Heart right ventricle (tissue), 16 donors: ENCODE measurements around the gene KRTAP23-1. TPM values are rescaled to one million over a fixed set of nuclear protein-coding genes. Genes with fewer than 3 reads are reported as not detected.

ENCODE experiments used
- ATAC-seq, 8 donors: fragments of 200-7000 bp; cut with Tn5 transposase; one replicate each; pipeline ENCODE4 v1.9.1; 2020; ENCODE audit warnings: mild to moderate bottlenecking in 8 of 8, moderate library complexity in 8 of 8, moderate number of reproducible peaks in 1 of 8
- DNase-seq, 2 donors: peaks; one replicate each; pipeline ENCODE4 v3.0.0-alpha.2; 2020
- H3K27ac ChIP-seq, 10 donors: fragments of 200-600 bp; sonication (generic) in 2 of 10; one replicate each; pipeline versions ENCODE4 v1.5.0 to v1.8.0; 2020 to 2022; ENCODE audit warnings: mild to moderate bottlenecking in 3 of 10
- H3K27me3 ChIP-seq, 7 donors: fragments of 200-600 bp; one replicate each; pipeline ENCODE4 v1.8.0; 2021 to 2022; ENCODE audit warnings: mild to moderate bottlenecking in 2 of 7
- H3K36me3 ChIP-seq, 9 donors: fragments of 200-600 bp; sonication (generic) in 1 of 9; one replicate each; pipeline versions ENCODE4 v1.5.0 to v1.8.0; 2020 to 2022; ENCODE audit warnings: mild to moderate bottlenecking in 2 of 9
- H3K4me1 ChIP-seq, 9 donors: fragments of 200-600 bp; sonication (generic) in 1 of 9; one replicate each; pipeline versions ENCODE4 v1.5.0 to v1.8.0; 2020 to 2022; ENCODE audit warnings: mild to moderate bottlenecking in 4 of 9
- H3K4me3 ChIP-seq, 10 donors: fragments of 200-600 bp; sonication (generic) in 2 of 10; one replicate each; pipeline versions ENCODE4 v1.5.0 to v1.8.0; 2020 to 2022; ENCODE audit warnings: mild to moderate bottlenecking in 7 of 10, moderate library complexity in 2 of 10
- H3K9me3 ChIP-seq, 11 donors: fragments of 200-600 bp in 10 of 11; sonication (generic) in 2 of 11; one replicate each; pipeline versions ENCODE4 v1.5.0 to v1.8.0; 2013 to 2022; ENCODE audit warnings: mild to moderate bottlenecking in 2 of 11, control low read depth in 1 of 11, moderate library complexity in 1 of 11
- WGBS, 2 donors: extraction: QIAGEN DNeasy Blood & Tissue Kit; methylation state at CpG; one replicate each; pipeline ENCODE4 v1.1.7; 2013; ENCODE audit warnings: inconsistent platforms in 1 of 2; 5-methylcytosine and 5-hydroxymethylcytosine counted together
- intact Hi-C, 10 donors: fragments of 100-400 bp; cut with DNase I; formaldehyde crosslinking; loops; one replicate each; pipeline versions ENCODE4 v1.11.1 to v1.14.2; 2022
- microRNA-seq, 2 donors: library from miRNA; unstranded; fragments of <30 nt; microRNA quantifications; one replicate each; pipeline ENCODE4 v1.2.0, GENCODE V29; 2021
- polyA plus RNA-seq, 2 donors: library from polyadenylated mRNA; stranded (reverse); fragments of 200-250 nt; gene quantifications; one replicate each; pipeline ENCODE4 v1.2.3, GENCODE V29; 2013
- total RNA-seq, 10 donors: library from RNA; stranded (reverse); fragmentation: NEBNext Ultra II Directional in 3 of 10; extraction: Animal tissue kit (Norgen Biotek cat#: 25700) in 3 of 10; gene quantifications; one replicate each; pipeline versions ENCODE4 v1.2.1 to v1.2.4, GENCODE V29; 2021 to 2023
- TF ChIP-seq, protein P1 (sequence below), 9 donors: fragments of 200-600 bp; sonication (generic) in 2 of 9; IDR thresholded peaks; one replicate each; pipeline versions ENCODE4 v1.5.0 to v1.8.0; 2021 to 2022; ENCODE audit warnings: antibody characterized with exemption in 9 of 9, mild to moderate bottlenecking in 5 of 9, moderate library complexity in 1 of 9
- donor health status: Arrhythmogenic right ventricular cardiomyopathy.
- donor health status: ischemic (EF 13 %, LVEDD 7.1; RV severe dilation, severe dysfunction).
- donor health status: healthy with polysubstance abuse.
- donor health status: DM: no; HTN: yes; CAD: no.
- donor health status: DM: no; HTN: no; CAD: no.
- donor health status: ischemic (EF 25% LVEDD 6.9; RV normal size, moderate dysfunction).
- donor health status: ischemic (EF 25% LVEDD 5.7; RV mildly dilated, moderate dysfunction).
- donor health status: healthy.
- donor health status: DM: yes; HTN: yes; CAD: no.
- donor health status: Ischemic cardiomyopathy.
- donor health status: ischemic (EF 35%, LVEDD 5.7; RV mildly dilated, moderate dysfunction).
- donor health status: nonischemic (EF 11% LVEDD 7.7; RV severe dilation, severe dysfunction).
- donor health status: DM: yes; HTN: yes; CAD: no.
- donor health status: PGD.
- donor health status: ischemic (EF 29% LVEDD 5.4; RV normal size, mild dysfunction).
- donor health status: nonischemic (EF 23%, LVEDD 6.1; RV moderate dilation, normal function).

KRTAP23-1 gene
- total and polyA plus RNA-seq, 12 donors = not detected

DNA sequence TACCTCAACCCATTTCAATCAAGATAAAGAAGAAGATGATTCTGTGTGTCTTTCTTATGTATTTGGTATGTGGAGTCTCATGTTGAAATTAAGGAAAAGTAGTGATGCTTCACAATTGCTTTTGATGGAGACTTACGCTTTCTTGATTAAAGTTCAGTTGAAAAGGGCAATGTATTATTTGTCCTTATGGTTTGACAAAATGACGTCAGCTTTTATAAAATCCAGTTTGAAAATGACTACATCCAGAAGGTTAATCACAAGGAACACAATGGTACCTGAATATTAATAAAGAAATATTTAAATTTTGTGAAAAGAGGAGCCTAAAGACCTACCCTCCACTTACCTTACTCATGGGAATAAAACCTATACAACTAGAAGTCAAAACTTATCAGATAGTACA is 32.7 kb downstream of the KRTAP23-1 start:
- TF ChIP-seq, protein P1, sequence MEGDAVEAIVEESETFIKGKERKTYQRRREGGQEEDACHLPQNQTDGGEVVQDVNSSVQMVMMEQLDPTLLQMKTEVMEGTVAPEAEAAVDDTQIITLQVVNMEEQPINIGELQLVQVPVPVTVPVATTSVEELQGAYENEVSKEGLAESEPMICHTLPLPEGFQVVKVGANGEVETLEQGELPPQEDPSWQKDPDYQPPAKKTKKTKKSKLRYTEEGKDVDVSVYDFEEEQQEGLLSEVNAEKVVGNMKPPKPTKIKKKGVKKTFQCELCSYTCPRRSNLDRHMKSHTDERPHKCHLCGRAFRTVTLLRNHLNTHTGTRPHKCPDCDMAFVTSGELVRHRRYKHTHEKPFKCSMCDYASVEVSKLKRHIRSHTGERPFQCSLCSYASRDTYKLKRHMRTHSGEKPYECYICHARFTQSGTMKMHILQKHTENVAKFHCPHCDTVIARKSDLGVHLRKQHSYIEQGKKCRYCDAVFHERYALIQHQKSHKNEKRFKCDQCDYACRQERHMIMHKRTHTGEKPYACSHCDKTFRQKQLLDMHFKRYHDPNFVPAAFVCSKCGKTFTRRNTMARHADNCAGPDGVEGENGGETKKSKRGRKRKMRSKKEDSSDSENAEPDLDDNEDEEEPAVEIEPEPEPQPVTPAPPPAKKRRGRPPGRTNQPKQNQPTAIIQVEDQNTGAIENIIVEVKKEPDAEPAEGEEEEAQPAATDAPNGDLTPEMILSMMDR (IDR thresholded peaks at IDR 0.05) = no peak
- H3K27me3 ChIP-seq = no peaks in the 10 kb centered on the region
- intact Hi-C loops = no loop called here
- ATAC-seq = no peak
- 85 to 91% methylated on average over 2 of the region's 2 CpGs for WGBS, 2 donors
- no peak overlapping the region for H3K4me3 ChIP-seq
- no peak for DNase-seq
- H3K9me3 ChIP-seq = no peaks in the 10 kb centered on the region
- H3K27ac ChIP-seq = no peak overlapping the region
- no peaks in the 10 kb centered on the region for H3K36me3 ChIP-seq
- H3K4me1 ChIP-seq = no peaks in the 10 kb centered on the region

DNA sequence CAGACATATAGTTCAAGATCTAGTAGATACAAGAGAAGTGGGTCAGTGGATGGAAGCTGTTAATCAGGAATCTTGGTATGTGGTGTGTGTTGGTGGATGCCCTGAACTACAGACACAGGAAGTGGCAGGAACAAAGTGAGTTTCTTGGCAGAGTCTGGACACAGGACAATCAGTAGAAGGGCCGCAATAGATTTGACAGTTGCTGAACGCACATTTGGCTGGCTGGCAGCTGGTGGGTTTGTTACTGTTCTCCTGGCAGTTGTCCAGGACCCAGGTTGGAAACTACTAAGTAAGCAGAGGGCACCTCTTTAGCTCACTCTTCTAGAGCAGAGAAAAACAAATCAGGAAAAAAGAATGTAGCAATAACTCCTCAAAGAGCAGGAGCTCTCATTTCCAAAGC is 41.5 kb downstream of the KRTAP23-1 start:
- DNase-seq (no peak), ATAC-seq (no peak)
- H3K36me3 ChIP-seq = no peaks in the 10 kb centered on the region
- 34 to 35% methylated on average over 2 of the region's 2 CpGs for WGBS, 2 donors
- TF ChIP-seq, protein P1 (IDR thresholded peaks at IDR 0.05) = no peak
- no peaks in the 10 kb centered on the region for H3K27me3 ChIP-seq
- H3K4me1 ChIP-seq = no peaks in the 10 kb centered on the region
- peaks cover 0 to 8% (median 0%) of the 10 kb centered on the region in 11 donors for H3K9me3 ChIP-seq
- H3K4me3 ChIP-seq = no peak overlapping the region
- intact Hi-C loops = no loop called here
- H3K27ac ChIP-seq = no peak overlapping the region

DNA sequence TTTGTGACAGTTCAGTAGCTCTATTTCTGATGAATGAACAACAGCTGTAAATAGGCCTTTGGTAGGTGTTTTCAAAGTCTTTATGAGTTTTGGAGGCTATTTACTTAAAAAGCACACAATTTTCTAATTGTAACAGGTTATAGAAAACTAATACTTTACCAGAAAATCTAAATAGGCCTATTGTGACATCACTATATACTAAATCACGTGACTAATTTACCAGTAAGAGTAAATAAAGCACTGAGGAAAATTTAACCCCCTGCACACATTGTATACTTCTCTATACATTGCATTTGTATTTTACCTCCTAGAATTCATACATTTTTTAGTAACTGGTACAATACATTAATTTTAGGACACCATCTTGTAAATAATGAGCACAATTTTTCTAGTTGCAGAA is 43.3 kb downstream of the KRTAP23-1 start:
- no peaks in the 10 kb centered on the region for H3K36me3 ChIP-seq
- whole genome bisulfite sequencing, 2 donors = 46 to 63% methylated on average over 1 of the region's 1 CpG
- intact Hi-C loops = no loop called here

More for the DNA sequence above, 43.3 kb downstream of the KRTAP23-1 start:
- Histone ChIP-seq H3K4me1 (no peaks in the 10 kb centered on the region), H3K27ac (no peak overlapping the region), H3K4me3 (no peak overlapping the region), H3K27me3 (no peaks in the 10 kb centered on the region), H3K9me3 (peaks cover 0 to 25% (median 2%) of the 10 kb centered on the region in 11 donors)
- DNase-seq = no peak
- TF ChIP-seq, protein P1 (IDR thresholded peaks at IDR 0.05) = no peak
- no peak for ATAC-seq

Small RNA genes within 50 kb of the gene (microRNA-seq; reads per million reads assigned to microRNA genes)
- gene MIR4327 = 0 reads per million in 2 donors

Other genes starting within 250 kb of the KRTAP23-1 start
- gene CLDN17, start 181.8 kb downstream of the KRTAP23-1 start, total RNA-seq = not detected
- not detected for gene CLDN17, start 181.8 kb downstream of the KRTAP23-1 start, polyA plus RNA-seq
- gene CLDN8, start 132.5 kb downstream of the KRTAP23-1 start, total RNA-seq = not detected
- gene CLDN8, start 132.5 kb downstream of the KRTAP23-1 start, polyA plus RNA-seq = not detected
- gene KRTAP24-1, start 65.7 kb downstream of the KRTAP23-1 start, total RNA-seq = not detected
- gene KRTAP24-1, start 65.7 kb downstream of the KRTAP23-1 start, polyA plus RNA-seq = not detected
- gene KRTAP25-1, start 59.1 kb downstream of the KRTAP23-1 start, total RNA-seq = not detected
- gene KRTAP25-1, start 59.1 kb downstream of the KRTAP23-1 start, polyA plus RNA-seq = not detected
- not detected for gene KRTAP26-1, start 28.3 kb downstream of the KRTAP23-1 start, total RNA-seq
- gene KRTAP26-1, start 28.3 kb downstream of the KRTAP23-1 start, polyA plus RNA-seq = not detected
- not detected for gene KRTAP27-1, start 10.9 kb downstream of the KRTAP23-1 start, total RNA-seq
- gene KRTAP27-1, start 10.9 kb downstream of the KRTAP23-1 start, polyA plus RNA-seq = not detected
- gene KRTAP13-2, start 23.7 kb upstream of the KRTAP23-1 start, total RNA-seq = not detected
- gene KRTAP13-2, start 23.7 kb upstream of the KRTAP23-1 start, polyA plus RNA-seq = not detected
- gene KRTAP13-1, start 47.4 kb upstream of the KRTAP23-1 start, total RNA-seq = not detected
- gene KRTAP13-1, start 47.4 kb upstream of the KRTAP23-1 start, polyA plus RNA-seq = not detected
- not detected for gene KRTAP13-3, start 77.3 kb upstream of the KRTAP23-1 start, total RNA-seq
- not detected for gene KRTAP13-3, start 77.3 kb upstream of the KRTAP23-1 start, polyA plus RNA-seq
- not detected for gene KRTAP13-4, start 81.6 kb upstream of the KRTAP23-1 start, total RNA-seq
- not detected for gene KRTAP13-4, start 81.6 kb upstream of the KRTAP23-1 start, polyA plus RNA-seq
- gene KRTAP15-1, start 91.7 kb upstream of the KRTAP23-1 start, total RNA-seq = not detected
- not detected for gene KRTAP15-1, start 91.7 kb upstream of the KRTAP23-1 start, polyA plus RNA-seq
- gene KRTAP19-1, start 131.8 kb upstream of the KRTAP23-1 start, total RNA-seq = not detected
- gene KRTAP19-1, start 131.8 kb upstream of the KRTAP23-1 start, polyA plus RNA-seq = not detected
- not detected for gene KRTAP19-2, start 138.8 kb upstream of the KRTAP23-1 start, total RNA-seq
- not detected for gene KRTAP19-2, start 138.8 kb upstream of the KRTAP23-1 start, polyA plus RNA-seq
- gene KRTAP19-3, start 143.4 kb upstream of the KRTAP23-1 start, total RNA-seq = not detected
- not detected for gene KRTAP19-3, start 143.4 kb upstream of the KRTAP23-1 start, polyA plus RNA-seq
- gene KRTAP19-4, start 148.6 kb upstream of the KRTAP23-1 start, total RNA-seq = not detected
- gene KRTAP19-4, start 148.6 kb upstream of the KRTAP23-1 start, polyA plus RNA-seq = not detected
- not detected for gene KRTAP19-5, start 153.5 kb upstream of the KRTAP23-1 start, total RNA-seq
- gene KRTAP19-5, start 153.5 kb upstream of the KRTAP23-1 start, polyA plus RNA-seq = not detected
- not detected for gene KRTAP19-6, start 193.3 kb upstream of the KRTAP23-1 start, total RNA-seq
- not detected for gene KRTAP19-6, start 193.3 kb upstream of the KRTAP23-1 start, polyA plus RNA-seq
- gene KRTAP19-7, start 212.7 kb upstream of the KRTAP23-1 start, total RNA-seq = not detected
- gene KRTAP19-7, start 212.7 kb upstream of the KRTAP23-1 start, polyA plus RNA-seq = not detected
- gene KRTAP22-2, start 241.8 kb upstream of the KRTAP23-1 start, total RNA-seq = not detected
- gene KRTAP22-2, start 241.8 kb upstream of the KRTAP23-1 start, polyA plus RNA-seq = not detected
- not detected for gene KRTAP6-3, start 243.8 kb upstream of the KRTAP23-1 start, total RNA-seq
- not detected for gene KRTAP6-3, start 243.8 kb upstream of the KRTAP23-1 start, polyA plus RNA-seq